Parathyroid adenoma (tissue), 2 donors: ENCODE results near the gene VAV1.

Experiments
- H2AFZ ChIP-seq: fragments of 300-600 bp; sonication (generic); one replicate; pipeline ENCODE4 v1.7.0; 2017; ENCODE audit warnings: antibody characterized with exemption, mild to moderate bottlenecking
- H3K27ac ChIP-seq: fragments of 300-600 bp; sonication (generic); one replicate; pipeline ENCODE4 v1.7.0; 2017
- H3K27me3 ChIP-seq: fragments of 300-600 bp; sonication (generic); one replicate; pipeline ENCODE4 v1.7.0; 2017; ENCODE audit warnings: low read length; ENCODE audit not compliant: control insufficient read depth, insufficient read depth
- H3K36me3 ChIP-seq: fragments of 300-600 bp; sonication (generic); one replicate; pipeline ENCODE4 v1.7.0; 2017; ENCODE audit warnings: low read length; ENCODE audit not compliant: control insufficient read depth, insufficient read depth
- H3K4me1 ChIP-seq: fragments of 300-600 bp; sonication (generic); one replicate; pipeline ENCODE4 v1.7.0; 2017; ENCODE audit warnings: control low read depth
- H3K4me2 ChIP-seq: fragments of 300-600 bp; sonication (generic); one replicate; pipeline ENCODE4 v1.7.0; 2017; ENCODE audit warnings: low read length
- H3K4me3 ChIP-seq: fragments of 300-600 bp; sonication (generic); one replicate; pipeline ENCODE4 v1.7.0; 2017; ENCODE audit warnings: low read depth, low read length
- H3K79me2 ChIP-seq: fragments of 300-600 bp; sonication (generic); one replicate; pipeline ENCODE4 v1.7.0; 2017; ENCODE audit warnings: control low read depth
- H3K9ac ChIP-seq: fragments of 300-600 bp; sonication (generic); one replicate; pipeline ENCODE4 v1.7.0; 2017; ENCODE audit warnings: mild to moderate bottlenecking
- H3K9me3 ChIP-seq: fragments of 300-600 bp; sonication (generic); one replicate; pipeline ENCODE4 v1.7.0; 2017; ENCODE audit warnings: low read length; ENCODE audit not compliant: control insufficient read depth
- CTCF ChIP-seq: fragments of 300-600 bp; sonication (generic); IDR thresholded peaks from one replicate; pipeline ENCODE4 v1.7.0; 2017; ENCODE audit warnings: antibody characterized with exemption, mild to moderate bottlenecking
- donor health status: primary hyperparathyroidism.

The VAV1 gene

GRCh38 chr19:6851359-6851758 is 78.9 kb downstream of the VAV1 start:
- Histone ChIP-seq H3K79me2 (no peaks in the 10 kb centered on the region), H3K4me2 (no peak overlapping the region), H3K36me3 (no peaks in the 10 kb centered on the region), H3K4me1 (peaks cover 7% of the 10 kb centered on the region), H3K9ac (no peak overlapping the region), H3K4me3 (no peak overlapping the region), H3K27me3 (no peaks in the 10 kb centered on the region), H3K27ac (no peak overlapping the region), H2AFZ (no peak overlapping the region), H3K9me3 (no peaks in the 10 kb centered on the region)
- no peak for TF ChIP-seq CTCF

GRCh38 chr19:6852001-6852400 is 79.5 kb downstream of the VAV1 start:
- Histone ChIP-seq H3K79me2 (no peaks in the 10 kb centered on the region), H3K9me3 (no peaks in the 10 kb centered on the region), H3K27me3 (no peaks in the 10 kb centered on the region), H3K4me2 (no peak overlapping the region), H3K36me3 (no peaks in the 10 kb centered on the region), H3K4me3 (no peak overlapping the region), H3K9ac (no peak overlapping the region), H3K4me1 (peaks cover 7% of the 10 kb centered on the region), H2AFZ (no peak overlapping the region), H3K27ac (no peak overlapping the region)
- TF ChIP-seq CTCF, result no peak

- Histone ChIP-seq H3K4me3 (no peak overlapping the region), H3K36me3 (no peaks in the 10 kb centered on the region), H3K9ac (no peak overlapping the region), H3K4me2 (no peak overlapping the region), H3K27me3 (no peaks in the 10 kb centered on the region), H3K79me2 (no peaks in the 10 kb centered on the region), H3K4me1 (peaks cover 7% of the 10 kb centered on the region), H3K9me3 (no peaks in the 10 kb centered on the region), H3K27ac (no peak overlapping the region), H2AFZ (no peak overlapping the region)
- TF ChIP-seq CTCF, result no peak
Measured at GRCh38 chr19:6853868-6854267, 81.4 kb downstream of the VAV1 start.

GRCh38 chr19:6854758-6855157 is 82.2 kb downstream of the VAV1 start:
- H3K9me3 ChIP-seq, result no peaks in the 10 kb centered on the region
- H3K36me3 ChIP-seq, result no peaks in the 10 kb centered on the region
- no peak overlapping the region for H3K4me2 ChIP-seq
- no peak overlapping the region for H2AFZ ChIP-seq
- no peak overlapping the region for H3K9ac ChIP-seq
- no peaks in the 10 kb centered on the region for H3K27me3 ChIP-seq
- no peak for TF ChIP-seq CTCF
- H3K27ac ChIP-seq, result no peak overlapping the region
- H3K4me3 ChIP-seq, result no peak overlapping the region
- no peaks in the 10 kb centered on the region for H3K79me2 ChIP-seq
- peaks cover 4% of the 10 kb centered on the region for H3K4me1 ChIP-seq

- Histone ChIP-seq H3K4me1 (no peaks in the 10 kb centered on the region), H3K27me3 (no peaks in the 10 kb centered on the region), H3K4me3 (no peak overlapping the region), H3K36me3 (no peaks in the 10 kb centered on the region), H3K27ac (no peak overlapping the region), H3K9me3 (no peaks in the 10 kb centered on the region), H3K79me2 (no peaks in the 10 kb centered on the region), H2AFZ (no peak overlapping the region), H3K9ac (no peak overlapping the region), H3K4me2 (no peak overlapping the region)
- no peak for TF ChIP-seq CTCF
Measured at GRCh38 chr19:6856749-6857372, 84.4 kb downstream of the VAV1 start.
